ENCODE measurements around the gene RIPK3.
A peak's percentile ranks its signal among the peaks of the same experiment; 100 is the strongest.

The RIPK3 gene

GRCh38 chr14:24343795-24344660, 4.2 kb upstream of the RIPK3 start:
- no peak for DNase-seq

DNA sequence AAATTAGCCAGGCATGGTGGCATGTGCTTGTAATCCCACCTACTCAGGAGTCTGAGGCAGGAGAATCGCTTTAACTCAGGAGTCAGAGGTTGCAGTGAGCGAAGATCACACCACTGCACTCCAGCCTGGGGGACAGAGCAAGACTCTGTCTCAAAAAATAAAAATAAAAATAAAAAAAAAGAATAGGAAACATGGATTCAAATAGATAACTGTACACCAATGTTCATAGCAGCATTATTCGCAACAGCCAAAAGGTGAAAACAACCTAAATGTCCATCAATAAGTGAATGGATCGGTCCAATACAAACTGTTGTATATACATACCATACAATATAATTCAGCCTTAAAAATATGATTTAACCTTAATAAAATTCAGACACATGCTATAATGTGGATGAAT, 3.1 kb upstream of the RIPK3 start:
- DNase-seq = no peak

- DNase-seq = no peak
Measured at GRCh38 chr14:24340606-24341005, 815 bp upstream of the RIPK3 start.

GRCh38 chr14:24338843-24339242, 948 bp downstream of the RIPK3 start:
- DNase-seq = no peak

DNA sequence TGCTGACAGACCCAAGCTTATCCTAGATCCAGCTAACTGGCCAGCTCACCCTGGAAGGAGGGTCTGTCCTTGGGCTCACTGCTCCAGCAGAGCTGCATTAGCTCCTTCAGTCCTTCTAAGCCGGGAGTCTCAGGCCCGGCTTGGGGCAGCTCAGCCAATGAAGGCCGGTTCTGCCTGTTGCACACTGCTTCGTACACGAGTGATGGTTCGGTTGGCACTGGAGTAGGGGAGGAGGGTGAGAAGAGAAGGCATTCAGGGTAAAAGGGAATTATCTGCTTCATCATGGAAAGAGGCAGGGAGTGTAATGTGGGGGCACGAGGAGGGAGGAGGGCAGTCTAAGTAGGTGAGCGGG, 2.0 kb downstream of the RIPK3 start:
- DNase-seq = no peak

DNA sequence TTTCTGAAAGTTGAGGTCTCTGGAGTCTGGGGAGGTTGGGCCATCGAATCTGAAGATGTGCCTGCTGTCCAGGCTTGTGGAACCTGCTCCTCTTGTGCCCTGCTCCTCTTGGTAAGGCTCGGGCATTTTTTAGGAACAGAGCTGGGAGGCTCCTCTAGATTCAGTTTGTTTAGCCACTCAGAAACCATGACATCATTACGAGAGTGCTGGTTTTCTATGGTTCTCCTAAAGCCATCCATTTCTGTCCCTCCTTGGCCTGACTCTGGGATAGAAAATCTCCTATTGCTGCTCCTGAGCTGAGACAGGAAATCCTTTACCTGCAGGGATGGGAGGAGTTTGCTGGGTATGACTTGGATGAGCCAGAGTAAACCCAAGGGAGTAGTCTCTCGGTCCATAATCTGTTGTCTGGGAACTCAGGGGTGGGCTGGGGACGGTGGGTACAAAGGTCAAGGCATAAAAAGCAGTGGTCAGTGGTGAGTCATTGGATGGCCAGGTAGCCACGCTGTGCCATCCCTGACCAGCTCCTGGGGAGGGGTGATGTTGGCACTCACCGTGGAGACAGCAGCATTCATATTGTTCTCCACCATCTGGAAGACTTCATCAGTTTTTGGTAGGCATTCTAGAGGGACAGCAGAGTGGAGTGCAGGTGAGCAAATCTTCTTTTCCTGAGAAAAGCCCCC, 2.5 kb downstream of the RIPK3 start:
- DNase-seq = no peak

- no peak for DNase-seq
Measured at GRCh38 chr14:24335461-24336171, 4.2 kb downstream of the RIPK3 start.

GRCh38 chr14:24334431-24335291, 5.1 kb downstream of the RIPK3 start, which contains the start of gene ADCY4:
Gene ADCY4 (minus strand): TSS chr14:24335071. CDS start chr14:24334652, 419 bp downstream.
- peak; percentile 65 for DNase-seq

DNA sequence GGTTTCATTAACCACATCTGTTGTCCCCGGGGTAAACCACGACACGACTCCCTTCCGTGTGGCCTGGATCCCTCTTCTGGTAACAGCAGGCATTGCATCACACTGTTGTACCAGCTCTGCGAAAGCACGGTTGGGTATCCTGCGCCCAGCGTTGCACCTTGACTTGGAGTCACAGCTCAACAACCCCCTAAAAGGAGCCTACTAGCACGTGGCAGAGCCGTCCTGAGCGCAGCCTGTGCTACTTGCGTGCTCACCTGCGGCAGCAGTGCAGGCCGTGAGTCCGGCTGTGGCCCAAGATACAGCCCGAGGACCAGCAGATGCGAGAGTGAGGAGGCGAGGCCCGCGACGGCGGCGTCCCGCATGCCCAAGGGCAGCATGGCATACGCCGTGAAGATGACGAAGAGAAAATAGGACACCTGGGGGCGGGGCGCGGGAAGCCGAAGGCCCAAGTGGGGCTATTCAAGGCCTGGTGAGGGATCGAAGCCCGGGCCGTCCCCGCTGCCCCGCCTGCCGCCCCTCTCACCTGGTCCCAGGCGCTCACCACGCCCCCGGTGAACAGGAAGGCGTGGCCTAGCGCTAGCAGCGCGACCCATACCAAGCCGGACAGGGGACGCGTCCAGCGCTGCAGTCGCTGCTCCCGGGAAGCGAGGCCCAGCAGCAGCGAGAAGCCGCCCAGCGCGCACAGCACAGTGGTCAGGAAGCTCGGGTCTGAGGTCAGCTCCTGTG, 7.4 kb downstream of the RIPK3 start:
- DNase-seq = peak; percentile 92

GRCh38 chr14:24331731-24332267, 8.0 kb downstream of the RIPK3 start:
- DNase-seq = no peak

DNA sequence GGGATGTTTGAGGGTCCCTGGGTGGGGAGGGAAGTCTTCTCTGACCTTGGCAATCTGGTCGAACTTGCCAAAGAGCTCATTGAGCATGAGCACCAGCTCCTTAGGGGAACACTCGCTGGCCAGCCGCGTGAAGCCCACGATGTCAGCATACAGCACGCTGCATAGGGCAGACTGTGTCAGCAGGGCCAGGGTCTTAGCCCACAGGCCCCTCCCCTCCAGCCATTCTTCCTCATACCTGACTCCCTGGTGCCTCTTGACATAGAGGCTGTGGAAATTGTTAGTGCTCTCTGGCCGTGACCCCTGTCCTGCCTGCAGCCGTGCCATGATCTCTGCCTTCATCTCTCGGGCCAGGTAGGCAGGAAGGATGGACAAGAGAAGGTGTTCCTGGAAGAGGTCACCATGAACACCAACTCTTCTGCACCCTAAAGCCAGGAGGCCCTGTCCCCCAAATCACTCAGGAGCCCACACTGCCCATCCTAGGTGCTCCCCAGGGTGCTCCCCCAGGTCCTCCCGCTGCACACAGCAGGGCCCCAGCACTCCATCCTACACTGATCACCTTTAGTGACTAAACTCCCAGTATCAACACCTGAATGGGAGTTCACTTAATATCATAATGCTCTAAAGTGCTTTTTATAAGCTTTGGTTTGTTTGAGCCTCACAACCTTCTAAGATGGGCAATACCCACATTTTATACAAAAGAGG, 8.7 kb downstream of the RIPK3 start:
- no peak for DNase-seq

DNA sequence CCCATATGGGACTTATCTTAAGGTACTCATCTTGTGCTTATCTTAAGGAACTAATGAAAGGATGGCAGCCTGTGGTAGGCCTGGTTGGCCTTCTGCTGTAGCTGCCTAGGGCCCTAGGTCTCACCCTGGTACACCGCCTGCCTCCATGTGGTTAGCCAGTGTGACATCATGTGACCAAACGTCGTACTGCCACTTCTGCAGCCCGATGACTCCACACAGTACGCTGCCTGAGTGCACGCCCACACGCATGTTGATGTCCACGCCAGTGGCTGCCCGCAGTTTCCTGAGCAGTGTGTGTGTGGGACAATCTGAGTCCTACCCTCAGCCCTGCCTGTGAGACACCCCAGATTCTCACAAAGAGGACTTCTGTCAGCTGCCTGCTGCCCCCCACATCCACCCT, 10.1 kb downstream of the RIPK3 start:
- DNase-seq = no peak

DNA sequence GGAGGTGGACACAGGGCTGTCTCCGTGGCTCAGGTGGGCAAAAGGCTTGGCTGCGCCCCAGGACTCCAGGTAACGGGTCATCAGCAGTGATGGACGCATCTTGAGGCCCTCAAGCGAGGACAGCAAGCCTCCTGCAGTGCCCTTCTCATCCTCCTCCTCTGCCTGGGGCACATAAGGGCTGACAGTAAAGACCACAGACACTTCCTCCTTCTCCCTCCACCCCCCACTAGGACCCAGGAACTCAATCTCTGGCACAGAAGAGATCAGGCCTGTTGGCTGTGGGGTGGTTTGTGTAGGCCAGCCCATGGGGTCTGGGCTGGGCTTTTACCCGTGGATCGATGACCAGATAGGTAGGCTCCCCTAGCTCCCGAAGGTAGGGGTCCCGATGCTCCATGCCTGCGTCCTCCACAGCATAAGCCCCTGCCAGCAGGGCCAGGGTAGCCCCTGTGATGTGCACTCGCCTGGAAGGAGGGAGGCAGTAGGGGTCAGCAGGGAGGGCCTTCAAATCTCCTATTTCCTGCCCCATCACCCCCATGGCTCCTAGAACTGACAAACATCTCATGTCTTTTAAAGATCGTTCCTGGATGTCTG, 10.6 kb downstream of the RIPK3 start:
- DNase-seq = no peak

GRCh38 chr14:24327914-24328313, 11.9 kb downstream of the RIPK3 start:
- DNase-seq = peak; percentile 33

GRCh38 chr14:24327303-24327702, 12.5 kb downstream of the RIPK3 start:
- no peak for DNase-seq

DNA sequence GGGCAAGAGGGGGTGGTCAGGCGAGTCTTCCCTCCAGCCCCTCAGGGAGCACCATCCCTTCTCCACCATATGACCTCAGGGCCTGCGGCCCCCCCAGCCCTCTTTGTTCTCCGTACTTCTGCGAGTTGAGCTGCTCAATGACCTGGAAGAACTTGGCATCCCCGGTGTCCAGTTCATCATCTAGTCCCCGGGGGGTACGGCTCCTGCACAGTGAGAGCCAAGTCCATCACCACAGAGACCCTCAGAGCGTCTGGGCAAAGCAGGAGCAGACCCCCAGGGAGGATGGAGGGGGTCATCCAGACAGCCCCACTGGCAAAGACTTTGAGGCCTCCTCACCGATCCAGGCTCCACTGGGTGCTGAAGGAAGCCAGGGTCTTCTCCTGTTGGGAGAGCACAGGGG, 13.8 kb downstream of the RIPK3 start:
- no peak for DNase-seq

- DNase-seq = no peak
Measured at GRCh38 chr14:24325041-24325530, 14.7 kb downstream of the RIPK3 start.

DNA sequence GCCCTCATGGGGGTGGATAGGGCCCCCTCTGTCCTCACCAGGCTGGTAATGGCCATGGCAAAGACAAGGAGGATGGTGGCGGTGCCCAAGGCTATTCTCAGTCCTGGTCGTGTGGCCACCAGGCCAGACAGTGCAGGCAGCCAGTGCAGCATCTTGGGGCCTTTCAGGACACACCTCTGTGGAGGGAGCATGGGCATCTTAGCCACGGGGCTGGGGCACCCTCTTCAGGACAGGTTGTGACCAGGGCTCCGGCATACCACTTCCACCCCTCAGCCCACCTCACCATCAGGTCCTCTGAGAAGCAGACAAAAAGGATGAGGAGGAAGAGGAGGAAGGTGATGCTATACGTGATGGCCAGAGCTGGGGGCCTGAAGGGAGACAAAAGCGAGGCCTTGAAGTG, 15.8 kb downstream of the RIPK3 start:
- DNase-seq = no peak

GRCh38 chr14:24323341-24323740, 16.4 kb downstream of the RIPK3 start:
- no peak for DNase-seq

DNA sequence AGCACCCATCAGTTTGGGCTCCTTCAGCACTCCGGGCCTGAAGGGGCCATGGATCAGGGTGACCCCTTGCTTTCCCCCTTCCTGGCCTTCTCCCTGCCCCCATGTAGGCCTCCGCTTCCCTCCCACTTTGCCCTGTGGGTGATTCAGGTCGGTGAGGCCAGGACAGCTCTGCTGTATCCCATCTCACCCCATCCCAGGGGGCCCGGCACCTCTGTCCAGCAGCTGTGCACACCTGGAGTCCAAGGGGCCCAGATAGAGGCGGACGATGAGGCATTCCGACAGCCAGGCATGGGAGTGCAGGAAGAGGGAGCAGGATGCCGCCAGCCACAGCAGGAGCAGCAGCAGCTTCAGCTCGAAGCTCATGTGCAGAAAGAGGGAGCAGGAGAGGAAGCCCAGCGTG, 17.1 kb downstream of the RIPK3 start:
- DNase-seq = no peak

All from DMS53 (cell line).